ENCODE measurements around the gene RNU1-3. TPM values are rescaled to one million over a fixed set of nuclear protein-coding genes. Genes with fewer than 3 reads are reported as not detected.
A peak's percentile ranks its signal among the peaks of the same experiment; 100 is the strongest.
"Not testable (repeated sequence)": the region's sequence is repeated elsewhere in the genome, so short reads cannot be mapped to it uniquely, and the experiment has no call there.

The RNU1-3 gene
- under 0.01 TPM in 2 replicates for total RNA-seq (2014; rRNA removed; shearing (Covaris generic))

GRCh38 chr1:16666502-16667413 is at the start of gene RNU1-3:
Gene RNU1-3, minus strand, starts transcription at chr1:16666948.
- not testable (repeated sequence) for H3K27me3 ChIP-seq; H3K4me1 ChIP-seq; DNase-seq; H3K4me3 ChIP-seq; H3K27ac ChIP-seq; H3K9me3 ChIP-seq (replicated peaks); H3K36me3 ChIP-seq

GRCh38 chr1:16713480-16713879 is 46.7 kb upstream of the RNU1-3 start:
- peaks cover 12% of the 10 kb centered on the region for H3K4me1 ChIP-seq
- not testable (repeated sequence) for H3K27ac ChIP-seq, H3K4me3 ChIP-seq

GRCh38 chr1:16712984-16713383 is 46.2 kb upstream of the RNU1-3 start:
- peaks cover 12% of the 10 kb centered on the region for H3K4me1 ChIP-seq
- not testable (repeated sequence) for H3K9me3 ChIP-seq (replicated peaks); H3K27me3 ChIP-seq; H3K36me3 ChIP-seq; H3K4me3 ChIP-seq; H3K27ac ChIP-seq
- DNase-seq = peak in 1 of 2 experiments; percentile 26

More at GRCh38 chr1:16713480-16713879, 46.7 kb upstream of the RNU1-3 start:
- not testable (repeated sequence) for H3K9me3 ChIP-seq (replicated peaks); H3K36me3 ChIP-seq; H3K27me3 ChIP-seq
- DNase-seq = peak in 1 of 2 experiments; percentile 90

DNA sequence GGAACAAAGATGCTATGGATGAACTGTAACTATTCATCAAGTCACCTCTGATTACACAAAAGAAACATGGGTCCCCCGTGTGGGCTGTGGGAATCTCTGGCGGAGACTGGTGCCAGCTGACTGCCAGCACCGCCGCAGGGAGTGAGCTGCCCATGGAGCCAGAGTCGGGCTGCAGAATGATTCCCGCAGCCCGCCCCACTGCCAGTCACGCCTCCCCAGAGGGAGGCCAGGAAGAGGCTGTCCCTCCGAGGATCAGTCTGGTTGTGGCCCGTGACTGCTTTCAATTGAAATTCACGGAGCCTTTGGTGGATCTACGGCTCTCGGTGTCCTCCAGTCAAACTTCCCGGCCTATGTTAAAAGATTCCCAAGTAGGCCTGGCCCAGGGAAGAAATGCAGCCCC is 45.8 kb upstream of the RNU1-3 start:
- not testable (repeated sequence) for H3K4me3 ChIP-seq; H3K27ac ChIP-seq; H3K27me3 ChIP-seq; H3K9me3 ChIP-seq (replicated peaks); H3K36me3 ChIP-seq
- peak in 1 of 2 experiments; percentile 59 for DNase-seq
- H3K4me1 ChIP-seq = peaks cover 12% of the 10 kb centered on the region

DNA sequence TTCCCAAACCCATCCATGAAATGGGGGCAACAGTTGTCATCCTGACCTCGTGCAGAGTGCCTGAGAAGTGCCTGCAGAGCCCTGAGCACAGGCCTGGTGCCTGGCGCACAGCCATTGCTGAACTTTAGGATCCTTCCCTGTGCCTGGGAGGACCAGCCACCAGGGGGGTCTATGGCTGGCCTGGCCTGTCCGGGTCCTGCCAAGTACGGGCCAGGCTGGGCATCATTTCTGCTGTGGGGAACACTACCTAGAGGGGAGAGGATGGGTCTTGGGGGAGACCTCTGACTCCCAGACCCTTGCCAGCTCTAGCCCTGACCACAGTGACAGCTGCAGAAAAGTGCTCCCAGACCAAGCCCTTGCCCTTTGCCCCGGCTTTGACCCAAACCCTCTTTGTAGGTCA is 45.4 kb upstream of the RNU1-3 start:
- H3K27ac ChIP-seq; H3K9me3 ChIP-seq (replicated peaks); H3K4me3 ChIP-seq; H3K36me3 ChIP-seq; H3K27me3 ChIP-seq: not testable (repeated sequence)
- H3K4me1 ChIP-seq = peaks cover 10% of the 10 kb centered on the region
- peak in 1 of 2 experiments; percentile 52 for DNase-seq

DNA sequence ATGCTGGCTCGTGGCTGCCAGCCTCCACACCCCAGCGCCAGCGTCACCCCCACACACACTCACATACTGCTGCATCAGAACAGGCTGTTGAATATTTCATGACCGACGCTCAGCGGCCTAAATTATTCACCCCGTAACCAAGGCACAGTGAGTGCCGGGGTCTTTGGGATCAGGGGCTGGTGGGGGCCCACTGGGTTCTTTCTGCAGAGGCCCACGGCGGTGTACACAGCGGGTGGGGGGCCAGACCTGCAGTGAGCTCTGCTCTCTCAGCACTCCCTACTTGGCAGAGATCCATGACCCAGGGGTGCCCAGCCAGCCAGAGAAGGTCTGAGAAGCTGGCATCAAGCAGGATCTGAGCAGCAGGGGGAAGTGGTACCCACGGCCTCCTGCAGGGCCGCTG is 43.9 kb upstream of the RNU1-3 start:
- peak in 1 of 2 experiments; percentile 5 for DNase-seq
- H3K4me3 ChIP-seq; H3K27ac ChIP-seq; H3K4me1 ChIP-seq; H3K9me3 ChIP-seq (replicated peaks); H3K27me3 ChIP-seq; H3K36me3 ChIP-seq: not testable (repeated sequence)

DNA sequence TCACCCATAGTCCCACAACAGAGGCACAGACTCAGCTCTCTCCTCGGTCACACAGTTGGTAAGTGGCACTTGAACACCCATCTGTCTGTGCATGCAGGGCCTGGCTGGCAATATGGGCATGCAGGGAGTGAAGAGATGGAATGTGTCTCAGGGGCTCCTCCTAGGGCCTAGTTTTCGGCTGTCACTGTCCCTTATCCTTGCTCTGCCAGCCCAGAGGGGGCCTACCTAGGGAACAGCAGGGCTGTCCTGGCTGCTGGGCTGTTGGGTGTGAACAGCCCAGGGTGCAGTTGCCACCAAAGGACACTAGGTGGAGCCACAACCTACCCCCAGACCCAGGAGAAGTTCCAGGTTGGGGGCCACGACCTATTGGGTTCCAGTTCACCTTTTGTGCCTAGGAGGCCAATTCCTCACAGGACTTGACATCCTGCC is 42.9 kb upstream of the RNU1-3 start:
- H3K9me3 ChIP-seq (replicated peaks) = not testable (repeated sequence)
- peak in 1 of 2 experiments; percentile 24 for DNase-seq

DNA sequence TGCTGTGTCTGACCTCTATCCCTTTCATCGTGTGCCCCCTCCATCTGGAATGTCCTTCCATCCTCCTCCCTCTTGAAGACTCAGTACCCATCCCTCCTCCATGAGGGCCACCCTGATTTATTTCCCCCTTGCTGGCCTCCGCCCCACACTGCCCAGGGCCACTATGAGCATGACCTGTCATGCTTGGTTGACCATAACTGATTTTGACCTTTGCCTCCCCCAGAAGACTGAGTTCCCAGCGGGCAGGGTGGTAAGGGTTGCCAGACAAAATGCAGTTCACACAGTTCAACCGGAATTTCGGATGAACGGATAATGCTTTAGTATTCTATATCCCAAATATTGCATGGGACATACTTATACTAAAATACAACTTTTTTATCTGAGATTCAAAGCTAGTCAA is 42.0 kb upstream of the RNU1-3 start:
- not testable (repeated sequence) for H3K27me3 ChIP-seq; H3K36me3 ChIP-seq; DNase-seq; H3K4me3 ChIP-seq; H3K4me1 ChIP-seq; H3K27ac ChIP-seq; H3K9me3 ChIP-seq (replicated peaks)

More for the DNA sequence above, 42.9 kb upstream of the RNU1-3 start:
- H3K27me3 ChIP-seq, H3K4me1 ChIP-seq, H3K4me3 ChIP-seq, H3K27ac ChIP-seq, H3K36me3 ChIP-seq: not testable (repeated sequence)

DNA sequence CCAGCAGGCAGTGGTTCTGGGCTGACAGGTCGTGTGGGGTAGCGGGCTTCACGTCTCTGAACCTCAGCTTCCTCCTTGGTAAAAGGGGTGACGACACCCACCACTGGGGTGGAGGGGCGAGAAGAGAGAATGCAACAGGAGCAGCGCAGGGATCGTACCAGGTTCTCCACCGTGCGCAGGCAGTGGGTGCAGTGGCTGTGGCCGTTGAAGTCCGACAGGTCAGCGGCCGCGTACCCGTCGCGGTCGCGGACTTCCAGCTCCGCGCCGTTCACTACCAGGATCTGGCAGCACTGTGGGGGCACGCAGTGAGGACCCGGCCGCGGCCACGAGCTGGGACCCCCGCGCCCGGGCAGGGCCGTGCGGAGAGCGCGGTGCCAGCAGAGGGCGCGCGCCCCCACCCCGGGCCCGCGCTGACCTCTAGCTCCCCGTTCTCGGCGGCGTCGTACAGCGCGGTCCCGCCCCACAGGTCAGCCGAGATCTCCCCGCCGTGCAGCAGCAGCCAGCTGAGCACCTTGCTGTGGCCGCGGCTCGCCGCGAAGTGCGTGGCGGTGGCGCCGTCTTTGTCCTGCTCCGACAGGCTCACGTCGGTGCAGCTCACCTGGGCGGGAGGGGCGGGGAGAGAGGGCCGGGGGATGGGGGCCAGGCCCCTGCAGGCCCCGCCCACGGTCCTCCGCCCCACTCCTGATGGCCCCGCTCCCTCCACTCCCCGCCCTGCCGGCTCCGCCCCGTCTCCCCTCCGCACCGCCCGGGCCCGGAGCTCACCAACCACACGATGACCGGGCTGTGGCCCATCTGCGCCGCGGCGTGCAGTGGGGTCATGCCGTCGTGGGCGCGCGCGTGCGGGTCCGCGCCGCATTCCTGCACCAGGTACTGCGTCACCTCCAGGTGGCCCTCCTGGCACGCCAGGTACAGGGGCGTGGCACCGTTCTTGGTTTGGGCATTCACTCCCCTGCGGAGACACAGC is 40.7 kb upstream of the RNU1-3 start:
- H3K27me3 ChIP-seq; H3K4me3 ChIP-seq; H3K36me3 ChIP-seq; H3K9me3 ChIP-seq (replicated peaks); DNase-seq; H3K4me1 ChIP-seq; H3K27ac ChIP-seq: not testable (repeated sequence)

DNA sequence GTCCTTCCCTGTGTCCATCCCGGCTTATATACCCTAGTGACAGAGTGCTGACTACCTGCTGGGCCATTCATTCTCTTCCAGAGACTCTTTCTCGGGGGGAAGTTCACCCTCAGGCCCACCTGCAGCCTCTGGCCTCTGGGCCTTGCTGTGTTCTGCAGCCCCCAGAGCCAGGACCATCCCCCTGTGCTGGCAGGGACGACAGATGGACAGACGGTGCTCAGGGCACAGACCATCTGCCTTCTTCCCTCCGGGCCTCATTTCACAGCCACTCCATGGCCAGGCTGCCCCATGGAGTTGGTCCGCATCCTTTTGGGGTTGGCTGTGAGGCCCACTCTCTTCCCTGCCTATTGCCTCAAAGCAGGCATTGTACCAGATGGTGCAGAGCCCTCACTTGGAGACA is 39.6 kb upstream of the RNU1-3 start:
- H3K27me3 ChIP-seq; DNase-seq; H3K4me3 ChIP-seq; H3K9me3 ChIP-seq (replicated peaks); H3K36me3 ChIP-seq; H3K4me1 ChIP-seq; H3K27ac ChIP-seq: not testable (repeated sequence)

- not testable (repeated sequence) for H3K36me3 ChIP-seq; H3K27ac ChIP-seq; H3K4me3 ChIP-seq; H3K4me1 ChIP-seq; H3K27me3 ChIP-seq; DNase-seq; H3K9me3 ChIP-seq (replicated peaks)
These were observed 37.9 kb upstream of the RNU1-3 start for GRCh38 chr1:16704502-16705100.

DNA sequence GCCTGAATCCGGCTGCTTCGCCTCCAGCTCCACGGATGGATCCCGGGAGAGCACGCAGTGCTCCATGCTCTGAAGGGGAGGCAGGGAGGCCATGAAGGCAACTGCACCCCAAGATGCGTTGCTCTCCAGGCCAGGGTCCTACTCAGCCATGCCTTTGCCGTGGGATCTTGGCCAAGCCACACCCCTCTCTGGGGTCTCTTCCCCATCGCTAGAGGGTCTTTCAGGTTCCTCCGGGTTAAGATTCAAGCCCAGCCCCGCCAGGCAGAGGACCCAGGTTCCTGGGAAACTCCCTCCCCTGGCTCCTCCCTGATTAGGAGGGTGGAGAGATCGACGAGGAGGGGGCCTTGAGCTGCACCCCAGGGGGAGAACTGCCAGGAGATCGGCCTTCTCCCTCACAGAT is 37.3 kb upstream of the RNU1-3 start:
- DNase-seq; H3K27ac ChIP-seq; H3K36me3 ChIP-seq; H3K4me1 ChIP-seq; H3K9me3 ChIP-seq (replicated peaks); H3K4me3 ChIP-seq; H3K27me3 ChIP-seq: not testable (repeated sequence)

DNA sequence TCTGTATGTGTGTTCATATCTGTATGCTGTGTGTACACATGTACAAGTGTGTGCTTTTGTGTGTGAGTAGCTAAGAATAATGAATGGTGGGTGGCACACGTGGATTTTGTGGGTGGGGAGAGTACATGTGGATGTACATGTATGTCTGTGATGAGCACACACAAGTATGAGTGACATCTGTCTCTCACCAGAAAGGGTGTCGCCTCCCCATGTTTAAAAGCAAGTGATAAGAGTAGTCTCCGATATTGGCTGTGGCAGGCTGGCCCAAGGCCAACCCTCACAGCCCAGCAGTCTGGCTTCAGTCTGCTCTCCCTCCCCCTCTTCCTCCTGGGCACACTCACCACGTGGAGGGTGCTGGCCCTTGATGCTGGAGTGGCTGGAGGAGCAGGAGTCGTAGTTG is 36.9 kb upstream of the RNU1-3 start:
- not testable (repeated sequence) for H3K27me3 ChIP-seq; H3K27ac ChIP-seq; H3K4me3 ChIP-seq; H3K36me3 ChIP-seq; H3K4me1 ChIP-seq; H3K9me3 ChIP-seq (replicated peaks); DNase-seq

DNA sequence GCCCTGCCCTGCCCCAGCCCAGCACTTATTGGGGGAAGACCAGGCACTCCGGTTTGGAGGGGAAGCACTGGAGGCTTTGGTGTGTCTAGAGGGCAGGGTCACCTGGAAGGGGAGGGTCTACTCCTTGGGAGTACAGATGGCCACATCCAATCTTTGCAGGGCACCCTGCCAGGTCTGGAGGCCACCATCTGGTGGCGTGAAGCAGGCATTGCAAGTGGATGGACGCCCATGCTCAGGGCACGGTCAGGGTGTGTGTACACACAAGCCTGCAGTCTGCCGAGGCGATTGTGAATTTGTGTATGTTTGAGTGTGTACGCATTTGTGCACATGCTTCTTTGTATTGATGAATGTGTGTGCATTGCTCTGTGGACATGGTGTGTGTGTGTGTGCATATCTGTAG is 36.4 kb upstream of the RNU1-3 start:
- not testable (repeated sequence) for H3K27me3 ChIP-seq; H3K36me3 ChIP-seq; DNase-seq; H3K4me3 ChIP-seq; H3K9me3 ChIP-seq (replicated peaks); H3K4me1 ChIP-seq; H3K27ac ChIP-seq

DNA sequence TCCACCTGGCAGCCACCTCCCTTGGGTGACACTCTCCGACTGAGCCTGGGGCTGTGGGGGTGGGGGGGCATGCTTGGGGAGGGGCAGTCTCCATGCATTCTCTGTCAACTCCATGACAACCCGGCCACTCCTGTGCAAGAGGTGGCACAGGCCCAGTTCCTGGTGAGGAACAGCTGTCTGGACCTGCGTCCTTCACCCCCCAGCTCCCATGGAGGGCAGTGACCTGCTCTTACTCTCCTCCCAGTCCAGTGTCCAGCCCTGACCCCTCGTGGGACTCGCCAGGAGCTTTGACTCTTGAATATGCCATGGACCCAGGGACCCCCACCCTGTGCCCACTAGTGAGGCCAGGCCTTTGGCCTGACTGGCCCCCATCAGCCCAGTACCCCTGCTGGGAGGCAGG is 35.5 kb upstream of the RNU1-3 start:
- not testable (repeated sequence) for DNase-seq; H3K4me3 ChIP-seq; H3K4me1 ChIP-seq; H3K27me3 ChIP-seq; H3K9me3 ChIP-seq (replicated peaks); H3K27ac ChIP-seq; H3K36me3 ChIP-seq
